Spleen (tissue), 11 donors: Measurements from ENCODE around the gene OR10P1. TPM values are rescaled to one million over a fixed set of nuclear protein-coding genes. Genes with fewer than 3 reads are reported as not detected.

Experiments
- DNase-seq: peaks from one replicate; pipeline ENCODE4 v3.0.0-alpha.2; 2020
- H3K27ac ChIP-seq, 8 donors: fragments of 200-600 bp; sonication (generic) in 7 of 8; 1 replicate in 4 of 8; 2 replicates in 4 of 8; pipeline versions ENCODE4 v1.5.0 to v1.8.0; 2016 to 2021; ENCODE audit warnings: inconsistent platforms in 4 of 8, mild to moderate bottlenecking in 4 of 8, moderate library complexity in 1 of 8
- H3K27me3 ChIP-seq, 7 donors: fragments of 200-600 bp; sonication (generic) in 6 of 7; replicated peaks in 1 of 7; 1 replicate in 4 of 7; 2 replicates in 3 of 7; pipeline versions ENCODE4 v1.5.0 to v1.8.0; 2016 to 2021; ENCODE audit warnings: inconsistent platforms in 3 of 7, mild to moderate bottlenecking in 1 of 7
- H3K36me3 ChIP-seq, 6 donors: fragments of 200-600 bp; sonication (generic) in 5 of 6; 1 replicate in 4 of 6; 2 replicates in 2 of 6; pipeline versions ENCODE4 v1.5.0 to v1.8.0; 2016 to 2021; ENCODE audit warnings: inconsistent platforms in 2 of 6
- H3K4me1 ChIP-seq, 6 donors: fragments of 200-600 bp; sonication (generic) in 5 of 6; 1 replicate in 3 of 6; 2 replicates in 3 of 6; pipeline versions ENCODE4 v1.5.0 to v1.8.0; 2016 to 2021; ENCODE audit warnings: inconsistent platforms in 3 of 6
- H3K4me3 ChIP-seq, 8 donors: fragments of 200-600 bp; sonication (generic) in 7 of 8; 1 replicate in 4 of 8; 2 replicates in 4 of 8; pipeline versions ENCODE4 v1.5.0 to v1.8.0; 2016 to 2021; ENCODE audit warnings: inconsistent platforms in 4 of 8, mild to moderate bottlenecking in 4 of 8, moderate library complexity in 2 of 8
- H3K9me3 ChIP-seq, 8 donors: fragments of 200-600 bp; sonication (generic) in 7 of 8; 1 replicate in 4 of 8; 2 replicates in 4 of 8; pipeline versions ENCODE4 v1.5.0 to v1.8.0; 2016 to 2021; ENCODE audit warnings: inconsistent platforms in 4 of 8
- CTCF ChIP-seq, 11 experiments: fragments of 200-600 bp in 7 of 11; fragments of 450-650 bp in 4 of 11; sonication (generic) in 4 of 11; IDR thresholded peaks in 8 of 11; conservative IDR thresholded peaks in 3 of 11; 1 replicate in 7 of 11; 2 replicates in 4 of 11; pipeline versions ENCODE4 v1.4.0 to v1.8.0; 2016 to 2021; ENCODE audit warnings: antibody characterized with exemption in 11 of 11, inconsistent platforms in 4 of 11, mild to moderate bottlenecking in 1 of 11
- POLR2A ChIP-seq, 3 donors: fragments of 450-650 bp; IDR thresholded peaks; one replicate each; pipeline ENCODE4 v1.5.1; 2017; ENCODE audit warnings: antibody characterized with exemption in 3 of 3, mild to moderate bottlenecking in 1 of 3
- POLR2AphosphoS5 ChIP-seq, 3 donors: sonication (generic); formaldehyde crosslinking; IDR thresholded peaks; one replicate each; pipeline ENCODE4 v1.5.1; 2017; ENCODE audit warnings: antibody characterized with exemption in 3 of 3
- WGBS, 5 donors: extraction: QIAGEN DNeasy Blood & Tissue Kit in 3 of 5; methylation state at CpG; one replicate each; pipeline versions ENCODE4 v1.1.5 to v1.1.7; 2013 to 2018; 5-methylcytosine and 5-hydroxymethylcytosine counted together
- intact Hi-C: fragments of 100-400 bp; cut with DNase I; formaldehyde crosslinking; loops from one replicate; pipeline ENCODE4 v1.15.0; 2023; ENCODE audit warnings: low total_unique reads
- polyA plus RNA-seq, 3 donors: library from polyadenylated mRNA; stranded (reverse); fragments of 200-250 nt; gene quantifications; one replicate each; pipeline ENCODE4 v1.2.1, GENCODE V29; 2013
- total RNA-seq, 7 donors: library from RNA; depleted of rRNA in 3 of 7; stranded (reverse); fragments of >200 nt in 3 of 7; fragmentation: NEBNext Ultra II Directional in 4 of 7; extraction: Animal tissue kit (Norgen Biotek cat#: 25700) in 4 of 7; gene quantifications; one replicate each; pipeline versions ENCODE4 v1.1.0 to v1.2.1, GENCODE V29; 2016 to 2021
- donor health status: healthy with polysubstance abuse.
- donor health status: DM: no; HTN: no; CAD: no; lungs with moderate emphysema.
- donor health status: DM: no; HTN: no; CAD: no.
- donor health status: Bipolar disorder and iron deficiency.
- donor health status: healthy.
- donor health status: DM: no; HTN: no; CAD: no.
- donor health status: DM: yes; HTN: yes; CAD: no.

OR10P1 gene
- total and polyA plus RNA-seq, 10 donors = not detected

GRCh38 chr12:55663391-55663790 lies 26.7 kb downstream of the OR10P1 start:
- Histone ChIP-seq H3K36me3 (no peaks in the 10 kb centered on the region), H3K27me3 (no peaks in the 10 kb centered on the region), H3K9me3 (no peaks in the 10 kb centered on the region), H3K4me1 (peaks cover 0 to 5% (median 0%) of the 10 kb centered on the region in 6 donors), H3K27ac (no peak overlapping the region), H3K4me3 (no peak overlapping the region)
- WGBS, 5 donors = 23 to 52% (median 37%) methylated on average over 1 of the region's 1 CpG
- intact Hi-C loops = no loop called here
- DNase-seq = no peak
- TF ChIP-seq POLR2A (IDR thresholded peaks at IDR 0.05) (no peak), CTCF (IDR thresholded peaks at IDR 0.05 in 8 of 11, conservative IDR thresholded peaks at IDR 0.05 in 3 of 11) (no peak), POLR2AphosphoS5 (IDR thresholded peaks at IDR 0.05) (no peak)

GRCh38 chr12:55664826-55665225 lies 28.1 kb downstream of the OR10P1 start:
- no peaks in the 10 kb centered on the region for H3K9me3 ChIP-seq
- H3K27ac ChIP-seq = no peak overlapping the region
- no peaks in the 10 kb centered on the region for H3K36me3 ChIP-seq
- no peak overlapping the region for H3K4me3 ChIP-seq
- TF ChIP-seq POLR2AphosphoS5 (IDR thresholded peaks at IDR 0.05) (no peak), CTCF (IDR thresholded peaks at IDR 0.05 in 8 of 11, conservative IDR thresholded peaks at IDR 0.05 in 3 of 11) (no peak)
- no peaks in the 10 kb centered on the region for H3K27me3 ChIP-seq
- peaks cover 0 to 4% (median 0%) of the 10 kb centered on the region in 6 donors for H3K4me1 ChIP-seq
- 77 to 93% (median 86%) methylated on average over 10 of the region's 10 CpGs for WGBS, 5 donors
- DNase-seq = no peak
- intact Hi-C loops = no loop called here

GRCh38 chr12:55666508-55666907 lies 29.8 kb downstream of the OR10P1 start:
- DNase-seq = no peak
- Histone ChIP-seq H3K9me3 (no peaks in the 10 kb centered on the region), H3K36me3 (no peaks in the 10 kb centered on the region), H3K4me3 (no peak overlapping the region), H3K27ac (no peak overlapping the region), H3K4me1 (no peaks in the 10 kb centered on the region), H3K27me3 (no peaks in the 10 kb centered on the region)
- intact Hi-C loops = no loop called here
- 57 to 74% (median 71%) methylated on average over 7 of the region's 7 CpGs for WGBS, 5 donors
- no peak for TF ChIP-seq POLR2AphosphoS5 (IDR thresholded peaks at IDR 0.05)
- TF ChIP-seq POLR2A (IDR thresholded peaks at IDR 0.05) = no peak
- TF ChIP-seq CTCF (IDR thresholded peaks at IDR 0.05 in 8 of 11, conservative IDR thresholded peaks at IDR 0.05 in 3 of 11) = no peak

GRCh38 chr12:55670276-55670675 lies 33.6 kb downstream of the OR10P1 start:
- peaks cover 0 to 19% (median 6%) of the 10 kb centered on the region in 6 donors for H3K4me1 ChIP-seq
- no peaks in the 10 kb centered on the region for H3K36me3 ChIP-seq
- TF ChIP-seq CTCF (IDR thresholded peaks at IDR 0.05 in 8 of 11, conservative IDR thresholded peaks at IDR 0.05 in 3 of 11) (no peak), POLR2A (IDR thresholded peaks at IDR 0.05) (no peak), POLR2AphosphoS5 (IDR thresholded peaks at IDR 0.05) (no peak)
- no peak overlapping the region for H3K4me3 ChIP-seq
- no peak for DNase-seq
- intact Hi-C loops = no loop called here
- H3K27ac ChIP-seq = peak overlapping the region in 1 of 8 donors; percentile 2
- no peaks in the 10 kb centered on the region for H3K9me3 ChIP-seq
- no peaks in the 10 kb centered on the region for H3K27me3 ChIP-seq
